H54 (cell line): ENCODE measurements around the gene APH1A.

ENCODE experiments used
- DNase-seq: peaks from one replicate; pipeline ENCODE4 v3.0.0; 2011; ENCODE audit warnings: low spot score, mixed read lengths; ENCODE audit not compliant: insufficient read length
- FAIRE-seq: peaks from 3 replicates; lab custom pipeline; 2011; peaks lifted over from hg19 to GRCh38; lab: Jason Lieb, UNC
- POLR2A ChIP-seq: IDR thresholded peaks from 2 replicates; pipeline ENCODE4 v1.6.1; 2011; ENCODE audit warnings: low read depth, mild to moderate bottlenecking, low read length

APH1A gene

DNA sequence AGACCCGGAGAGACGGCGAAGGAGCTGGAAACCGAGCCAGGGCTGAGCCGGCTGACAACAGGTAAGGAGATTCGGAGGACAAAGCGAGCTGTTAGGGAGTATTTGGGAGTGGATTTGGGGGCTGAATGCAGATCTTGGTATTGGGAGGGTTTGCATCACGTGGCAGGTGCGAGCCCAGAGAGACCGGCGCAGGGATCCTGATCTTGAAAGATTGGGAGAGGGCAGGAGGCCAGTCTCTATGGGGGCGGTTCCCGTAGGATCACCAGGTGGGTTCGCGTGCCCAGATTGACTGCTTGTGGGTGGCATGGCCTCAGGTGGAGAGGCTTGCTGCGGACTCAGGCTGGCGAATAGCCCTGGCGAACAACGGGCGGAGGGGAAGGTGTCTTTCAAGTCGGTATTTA is 13.7 kb upstream of the APH1A start:
- no peak for FAIRE-seq
- DNase-seq = no peak
- TF ChIP-seq POLR2A = peak; percentile 5; the same call in 1 of the 2 replicates

DNA sequence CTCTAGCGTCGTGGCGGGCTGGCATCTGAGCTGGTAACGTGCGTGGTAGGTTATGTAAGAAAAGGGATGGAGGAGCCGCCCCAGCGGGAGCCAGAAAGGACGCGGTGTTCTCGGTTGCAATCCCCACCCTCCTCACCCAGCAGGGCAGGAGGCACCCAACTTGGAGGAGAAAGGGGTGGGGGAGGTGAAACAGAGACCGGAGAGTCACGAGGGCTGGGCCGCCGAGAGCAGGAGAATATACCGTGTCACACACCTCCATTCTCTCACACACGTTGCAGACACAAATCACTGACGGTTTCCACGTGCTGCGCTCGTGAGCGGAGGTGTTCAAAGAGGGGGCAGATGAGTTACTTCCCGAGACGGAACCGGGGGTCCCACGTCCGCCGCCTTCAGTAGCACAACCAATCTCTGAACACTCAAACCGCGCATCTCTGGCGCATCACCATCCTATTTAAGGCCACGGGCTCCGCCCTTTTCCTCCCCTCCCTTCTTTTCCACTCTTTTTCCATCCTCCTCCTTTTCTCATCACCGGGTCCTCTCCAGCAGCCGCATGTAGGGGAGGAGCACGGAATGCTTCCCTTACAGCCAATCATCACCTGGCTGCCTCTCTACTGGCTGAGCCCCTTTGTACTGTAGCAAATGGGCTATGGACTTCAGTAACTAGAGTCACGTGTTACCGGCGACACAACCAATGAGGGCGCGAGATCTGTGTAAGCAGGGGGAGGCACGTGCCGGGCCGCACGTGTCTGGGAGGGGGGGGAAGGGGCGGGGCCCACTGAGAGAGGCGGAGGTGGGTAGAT is 13.1 kb upstream of the APH1A start, which contains the start of gene CIART:
Gene CIART (plus strand): TSS at position 797 of the 800 bp plus-strand sequence. CDS start 714 bp downstream, outside the sequence.
- peak; percentile 86 for DNase-seq
- peak; percentile 42; the same call in 1 of the 2 replicates for TF ChIP-seq POLR2A
- peak; percentile 83 for FAIRE-seq

DNA sequence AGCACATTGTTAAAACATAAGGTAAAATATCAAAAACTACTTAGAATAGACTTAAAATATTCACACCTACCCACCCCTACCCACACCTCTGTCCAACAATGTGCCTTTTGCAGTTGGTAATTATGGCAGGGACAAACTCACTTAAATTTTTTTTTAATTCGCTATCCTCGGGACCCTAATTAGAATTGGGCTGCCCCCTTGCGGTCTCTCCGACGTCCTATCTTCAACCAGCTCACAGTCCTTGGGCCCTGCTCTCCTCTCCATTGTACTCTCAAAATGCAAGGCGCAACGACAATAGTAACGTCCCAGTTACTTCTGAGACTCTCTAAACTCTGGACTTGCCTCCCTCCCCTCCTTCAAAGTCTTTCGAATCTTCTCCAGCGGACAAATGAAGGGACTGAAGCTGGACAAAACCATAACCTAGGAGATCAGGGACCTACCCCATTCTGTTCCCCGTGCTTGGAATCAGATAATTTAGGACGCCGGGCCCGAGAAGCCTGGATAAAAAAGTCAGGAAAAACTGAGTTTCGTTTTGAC is 12.5 kb upstream of the APH1A start:
- FAIRE-seq (no peak), DNase-seq (no peak)
- TF ChIP-seq POLR2A = no peak

DNA sequence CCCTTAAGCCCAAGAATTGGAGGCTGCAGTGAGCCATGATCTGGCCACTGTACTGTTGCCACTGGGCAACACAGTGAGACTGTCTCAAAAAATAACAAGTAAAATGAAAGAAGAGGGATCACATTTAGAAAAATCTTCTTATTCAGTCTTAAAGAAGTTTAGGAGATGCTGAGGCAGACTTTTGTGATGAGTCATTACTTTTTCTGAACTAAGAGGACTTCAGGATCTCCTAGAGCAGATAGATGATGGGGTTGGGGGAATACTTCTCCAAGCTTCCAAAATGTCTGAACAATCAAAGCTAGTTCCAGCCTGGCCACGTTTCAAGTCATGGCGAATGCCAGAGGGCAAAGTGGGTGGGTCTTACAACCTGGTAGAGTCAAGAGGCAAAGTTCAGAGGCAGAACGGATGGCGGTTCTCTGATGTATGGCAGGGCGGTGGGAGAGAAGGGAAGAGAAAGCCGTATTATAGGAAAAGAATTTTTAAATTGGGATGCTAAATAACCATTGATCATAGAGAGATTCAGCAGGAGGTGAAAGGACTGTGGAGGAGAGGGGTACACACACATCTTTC is 11.4 kb upstream of the APH1A start:
- no peak for TF ChIP-seq POLR2A
- FAIRE-seq (no peak), DNase-seq (no peak)

DNA sequence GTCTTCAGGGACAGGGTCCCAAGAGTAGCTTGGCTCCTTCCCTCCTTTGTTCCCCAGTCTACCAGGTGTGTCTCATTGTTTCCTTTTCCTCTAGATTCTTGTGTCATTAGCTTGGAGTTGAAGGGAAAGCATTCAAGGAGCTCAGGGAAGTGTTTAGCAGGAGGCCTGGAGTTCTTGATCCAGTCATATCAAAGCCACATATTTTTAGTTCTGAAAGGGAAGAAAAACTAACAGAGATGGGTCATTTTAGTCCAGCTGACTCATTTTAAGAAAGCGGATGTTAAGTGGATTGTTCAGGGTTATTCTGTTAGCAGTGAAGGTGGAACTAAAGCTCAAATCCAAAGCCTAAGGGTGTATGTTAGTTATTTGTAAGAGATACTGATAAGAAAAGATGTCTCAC is 4.5 kb upstream of the APH1A start:
- no peak for TF ChIP-seq POLR2A
- FAIRE-seq = no peak
- no peak for DNase-seq

DNA sequence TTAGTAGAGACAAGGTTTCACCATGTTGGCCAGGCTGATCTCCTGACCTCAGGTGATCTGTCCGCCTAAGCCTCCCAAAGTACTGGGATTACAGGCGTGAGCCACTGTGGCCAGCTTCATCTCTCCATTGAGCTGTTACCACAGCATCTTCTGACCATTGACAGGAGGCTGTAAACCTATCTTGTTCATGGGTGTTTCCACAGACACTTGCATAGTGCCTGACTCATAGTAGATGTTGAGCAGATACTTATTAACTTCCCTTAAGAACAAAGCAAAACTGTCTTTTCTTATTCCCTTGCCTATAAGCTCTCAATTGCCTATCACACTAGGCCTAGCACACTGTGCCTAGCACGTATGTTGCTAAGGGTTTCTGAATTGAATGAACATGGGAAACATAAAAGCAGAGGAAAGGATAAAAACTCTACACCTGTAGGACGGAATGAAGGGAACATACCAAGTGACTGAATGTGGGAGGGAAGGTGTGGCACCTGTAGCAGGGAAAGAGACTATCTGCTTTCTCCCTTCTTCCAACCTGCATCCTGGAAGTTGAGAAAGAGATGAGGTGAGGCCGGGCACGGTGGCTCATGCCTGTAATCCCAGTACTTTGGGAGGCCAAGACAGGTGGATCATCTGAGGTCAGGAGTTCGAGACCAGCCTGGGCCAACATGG is 2.6 kb upstream of the APH1A start:
- FAIRE-seq = no peak

DNA sequence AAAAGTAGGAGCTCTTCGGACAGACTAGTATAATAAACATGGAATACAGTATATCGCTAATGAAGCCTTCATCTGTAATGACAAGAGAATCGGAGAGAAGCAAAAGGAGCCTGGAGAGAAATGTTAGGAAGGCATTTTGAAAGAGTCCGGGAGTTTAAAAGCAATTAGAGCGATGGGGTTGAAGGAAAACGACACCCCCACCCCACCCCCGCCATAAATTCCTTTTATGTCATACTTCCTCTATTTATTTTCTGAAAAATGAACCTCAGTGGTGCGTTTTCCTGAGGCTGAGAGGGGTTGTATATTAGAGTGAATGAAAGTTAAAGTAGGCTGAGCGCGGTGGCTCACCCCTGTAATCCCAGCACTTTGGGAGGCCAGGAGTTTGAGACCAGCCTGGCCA is 635 bp upstream of the APH1A start:
- no peak for TF ChIP-seq POLR2A
- FAIRE-seq = no peak
- DNase-seq = no peak

More for the DNA sequence above, 2.6 kb upstream of the APH1A start:
- DNase-seq = no peak
- TF ChIP-seq POLR2A = no peak

DNA sequence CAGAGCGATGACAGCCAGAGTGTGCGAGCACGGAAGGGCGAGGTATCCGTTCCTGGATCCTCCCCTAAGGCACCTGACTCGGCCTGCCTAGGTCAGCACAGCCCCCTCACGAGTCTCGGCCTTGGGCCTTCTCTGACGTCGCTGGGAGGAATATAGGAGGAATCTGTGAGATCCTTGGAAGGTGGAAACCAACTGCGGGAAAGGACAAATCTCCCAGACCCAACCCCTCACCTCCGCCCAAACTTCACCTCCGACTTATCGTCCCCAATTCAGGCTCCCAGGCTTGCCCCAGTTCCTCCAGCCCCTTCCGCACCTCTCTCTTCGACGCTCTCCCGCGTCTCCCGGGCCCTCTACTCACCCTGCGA is 494 bp downstream of the APH1A start:
- no peak for TF ChIP-seq POLR2A
- no peak for FAIRE-seq
- DNase-seq = peak; percentile 22

DNA sequence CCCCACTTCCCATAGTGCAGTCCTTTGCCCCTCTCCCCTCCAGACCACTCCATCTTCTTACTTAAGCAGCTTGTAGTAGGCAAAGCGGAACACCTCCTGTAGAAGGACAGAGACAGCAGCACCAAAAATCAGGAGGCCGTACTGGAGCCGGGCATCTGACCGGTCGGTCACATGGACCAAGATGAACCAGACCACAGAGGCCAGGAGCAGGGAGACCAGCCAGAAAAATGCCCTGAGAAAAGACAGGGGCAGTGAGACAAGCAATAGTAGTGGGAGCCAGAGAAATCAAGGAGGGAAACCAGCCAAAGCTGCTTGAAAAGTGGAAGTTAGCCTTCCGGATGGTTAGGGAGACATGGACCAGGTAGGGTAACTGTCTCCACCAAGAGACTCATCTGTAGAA is 920 bp downstream of the APH1A start:
- DNase-seq (no peak), FAIRE-seq (no peak)
- no peak for TF ChIP-seq POLR2A

DNA sequence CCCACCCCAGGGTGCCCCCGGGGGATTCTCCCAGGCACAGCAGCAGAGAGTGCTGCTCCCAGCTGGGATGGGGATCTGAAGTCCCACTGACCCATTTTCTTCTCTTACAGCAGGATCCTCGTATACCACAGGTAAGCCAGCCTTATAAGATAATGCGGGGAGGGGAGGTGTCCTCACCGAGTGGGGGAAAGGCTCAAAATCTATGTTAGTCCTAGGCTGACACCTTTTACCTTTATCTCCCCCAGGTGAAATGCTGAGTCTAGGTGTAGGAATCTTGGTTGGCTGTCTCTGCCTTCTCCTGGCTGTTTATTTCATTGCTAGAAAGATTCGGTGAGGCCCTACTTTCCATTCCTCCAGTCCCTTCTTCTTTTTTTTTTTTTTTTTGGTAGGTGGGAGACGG is 5.3 kb downstream of the APH1A start:
- no peak for FAIRE-seq
- no peak for DNase-seq
- no peak for TF ChIP-seq POLR2A

DNA sequence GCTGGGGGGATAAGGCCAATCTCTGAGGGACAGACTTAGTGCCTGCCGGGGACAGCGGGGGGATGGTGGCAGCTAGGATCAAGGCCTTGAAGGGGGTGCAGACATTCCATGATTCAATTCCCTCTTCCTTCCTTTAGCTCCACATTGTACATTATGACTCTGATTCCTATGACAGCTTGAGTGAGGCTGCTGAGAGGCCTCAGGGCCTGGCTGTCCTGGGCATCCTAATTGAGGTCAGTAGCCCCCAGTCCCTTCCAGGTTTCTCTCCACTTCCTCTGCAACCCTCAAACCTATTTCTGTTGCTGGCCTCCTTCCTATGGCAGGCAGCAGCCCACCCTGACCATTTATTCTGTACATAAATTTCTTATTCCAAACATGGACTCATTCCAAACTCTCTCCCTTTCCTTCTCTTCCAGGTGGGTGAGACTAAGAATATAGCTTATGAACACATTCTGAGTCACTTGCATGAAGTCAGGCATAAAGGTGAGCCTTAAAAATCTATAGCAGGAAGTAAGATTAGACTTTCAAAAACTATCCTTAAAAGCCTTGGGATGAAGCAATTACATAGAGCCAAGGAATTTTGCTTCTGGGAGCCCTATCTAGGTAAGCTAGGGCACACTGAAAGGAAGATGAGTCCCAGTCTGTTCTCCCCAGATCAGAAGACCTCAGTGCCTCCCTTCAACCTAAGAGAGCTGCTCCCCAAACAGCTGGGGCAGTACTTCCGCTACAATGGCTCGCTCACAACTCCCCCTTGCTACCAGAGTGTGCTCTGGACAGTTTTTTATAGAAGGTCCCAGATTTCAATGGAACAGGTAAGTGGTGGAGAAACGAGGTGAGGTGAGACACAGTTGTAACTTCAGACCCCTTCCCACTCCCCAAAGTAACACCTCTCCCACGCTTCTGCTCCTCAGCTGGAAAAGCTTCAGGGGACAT is 6.2 kb downstream of the APH1A start:
- DNase-seq (no peak), FAIRE-seq (no peak)
- TF ChIP-seq POLR2A = no peak

DNA sequence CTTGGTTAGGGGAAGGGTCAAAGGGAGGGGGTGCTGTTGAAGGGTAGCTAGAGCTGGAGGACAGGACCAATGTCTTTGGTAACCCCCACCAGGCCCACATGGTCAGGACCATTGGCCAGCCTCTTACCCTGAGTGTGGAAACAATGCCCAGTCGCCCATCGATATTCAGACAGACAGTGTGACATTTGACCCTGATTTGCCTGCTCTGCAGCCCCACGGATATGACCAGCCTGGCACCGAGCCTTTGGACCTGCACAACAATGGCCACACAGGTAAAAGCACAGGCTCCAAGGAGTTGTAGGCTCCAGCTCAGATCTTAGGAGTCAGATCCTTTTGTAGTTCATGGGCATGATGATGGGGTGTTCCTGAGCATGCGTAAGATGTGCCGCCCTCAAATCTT is 7.4 kb downstream of the APH1A start:
- no peak for TF ChIP-seq POLR2A
- FAIRE-seq = no peak
- no peak for DNase-seq
